GM12878 (cell line): ENCODE data around the gene AP2B1. TPM values are rescaled to one million over a fixed set of nuclear protein-coding genes. Genes with fewer than 3 reads are reported as not detected.

Experiments used
- RAD51 ChIP-seq: fragments of 450-650 bp; IDR thresholded peaks from 2 replicates; pipeline ENCODE4 v1.6.1; 2016; ENCODE audit warnings: moderate library complexity, mild to moderate bottlenecking, inconsistent platforms
- SMAD5 ChIP-seq: IDR thresholded peaks from 2 replicates; pipeline ENCODE4 v1.6.1; 2016; ENCODE audit warnings: antibody characterized with exemption, low read depth
- polyA plus RNA-seq, 11 experiments: library from polyadenylated mRNA; depleted of rRNA in 4 of 11; unstranded in 6 of 11; stranded (reverse) in 5 of 11; fragments of >200 nt; fragmentation: Nextera tagmentation in 4 of 11; fragmentation: Illumina TruSeq in 1 of 11; extraction: Ambion mirVana in 4 of 11; extraction: Trizol in 1 of 11; gene quantifications; 1 replicate in 1 of 11; 2 replicates in 10 of 11; pipeline versions ENCODE4 v1.2.1 to v1.2.3, GENCODE V29; 2011 to 2016; ENCODE audit warnings: inconsistent platforms in 2 of 11, missing spikeins in 2 of 11, low read depth in 1 of 11
- total RNA-seq, 4 experiments: library from RNA; depleted of rRNA in 3 of 4; stranded (reverse); fragments of >200 nt in 3 of 4; fragmentation: Illumina TruSeq in 1 of 4; extraction: Trizol in 1 of 4; gene quantifications; 2 replicates each; pipeline versions ENCODE4 v1.2.1 to v1.2.3, GENCODE V29; 2013 to 2021
- TF ChIP-seq, protein P1 (sequence below): IDR thresholded peaks from 2 replicates; pipeline ENCODE4 v1.6.1; 2012; ENCODE audit warnings: improper control_type of control experiment, low read depth, low read length; ENCODE audit not compliant: insufficient replicate concordance
- TF ChIP-seq, protein P2 (sequence below): fragments of 450-650 bp; formaldehyde crosslinking; IDR thresholded peaks from 2 replicates; pipeline ENCODE4 v1.4.0; 2022; ENCODE audit warnings: mild to moderate bottlenecking, moderate library complexity

Gene AP2B1
- total and polyA plus RNA-seq, 10 of the 15 experiments (the other 5 are each of a cell fraction or from before 2014, with no cell fraction given) = 18.6 to 112 (median 53.9) TPM

DNA sequence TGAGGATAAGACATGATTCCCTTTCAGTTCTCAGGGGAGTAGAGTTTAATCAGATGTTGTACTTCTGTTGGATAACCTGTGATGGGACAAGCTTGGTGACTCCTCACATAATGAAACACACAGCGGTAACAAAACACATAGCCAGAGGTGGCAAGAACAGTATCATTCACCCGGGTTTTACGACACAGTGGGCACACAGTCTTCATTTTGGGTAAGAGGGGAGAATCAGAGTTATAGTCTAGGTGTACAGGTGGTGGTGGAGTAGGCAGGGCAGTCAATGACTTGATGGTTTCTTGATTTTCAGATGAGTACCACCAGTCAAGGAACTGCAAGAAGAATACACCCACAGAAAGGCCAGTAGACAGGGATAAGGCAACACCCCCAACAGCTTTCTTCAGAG is 11.4 kb upstream of the AP2B1 start (continued):
- TF ChIP-seq, protein P1, sequence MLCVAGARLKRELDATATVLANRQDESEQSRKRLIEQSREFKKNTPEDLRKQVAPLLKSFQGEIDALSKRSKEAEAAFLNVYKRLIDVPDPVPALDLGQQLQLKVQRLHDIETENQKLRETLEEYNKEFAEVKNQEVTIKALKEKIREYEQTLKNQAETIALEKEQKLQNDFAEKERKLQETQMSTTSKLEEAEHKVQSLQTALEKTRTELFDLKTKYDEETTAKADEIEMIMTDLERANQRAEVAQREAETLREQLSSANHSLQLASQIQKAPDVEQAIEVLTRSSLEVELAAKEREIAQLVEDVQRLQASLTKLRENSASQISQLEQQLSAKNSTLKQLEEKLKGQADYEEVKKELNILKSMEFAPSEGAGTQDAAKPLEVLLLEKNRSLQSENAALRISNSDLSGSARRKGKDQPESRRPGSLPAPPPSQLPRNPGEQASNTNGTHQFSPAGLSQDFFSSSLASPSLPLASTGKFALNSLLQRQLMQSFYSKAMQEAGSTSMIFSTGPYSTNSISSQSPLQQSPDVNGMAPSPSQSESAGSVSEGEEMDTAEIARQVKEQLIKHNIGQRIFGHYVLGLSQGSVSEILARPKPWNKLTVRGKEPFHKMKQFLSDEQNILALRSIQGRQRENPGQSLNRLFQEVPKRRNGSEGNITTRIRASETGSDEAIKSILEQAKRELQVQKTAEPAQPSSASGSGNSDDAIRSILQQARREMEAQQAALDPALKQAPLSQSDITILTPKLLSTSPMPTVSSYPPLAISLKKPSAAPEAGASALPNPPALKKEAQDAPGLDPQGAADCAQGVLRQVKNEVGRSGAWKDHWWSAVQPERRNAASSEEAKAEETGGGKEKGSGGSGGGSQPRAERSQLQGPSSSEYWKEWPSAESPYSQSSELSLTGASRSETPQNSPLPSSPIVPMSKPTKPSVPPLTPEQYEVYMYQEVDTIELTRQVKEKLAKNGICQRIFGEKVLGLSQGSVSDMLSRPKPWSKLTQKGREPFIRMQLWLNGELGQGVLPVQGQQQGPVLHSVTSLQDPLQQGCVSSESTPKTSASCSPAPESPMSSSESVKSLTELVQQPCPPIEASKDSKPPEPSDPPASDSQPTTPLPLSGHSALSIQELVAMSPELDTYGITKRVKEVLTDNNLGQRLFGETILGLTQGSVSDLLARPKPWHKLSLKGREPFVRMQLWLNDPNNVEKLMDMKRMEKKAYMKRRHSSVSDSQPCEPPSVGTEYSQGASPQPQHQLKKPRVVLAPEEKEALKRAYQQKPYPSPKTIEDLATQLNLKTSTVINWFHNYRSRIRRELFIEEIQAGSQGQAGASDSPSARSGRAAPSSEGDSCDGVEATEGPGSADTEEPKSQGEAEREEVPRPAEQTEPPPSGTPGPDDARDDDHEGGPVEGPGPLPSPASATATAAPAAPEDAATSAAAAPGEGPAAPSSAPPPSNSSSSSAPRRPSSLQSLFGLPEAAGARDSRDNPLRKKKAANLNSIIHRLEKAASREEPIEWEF = no peak
- TF ChIP-seq SMAD5 (no peak), RAD51 (no peak)
- TF ChIP-seq, protein P2, sequence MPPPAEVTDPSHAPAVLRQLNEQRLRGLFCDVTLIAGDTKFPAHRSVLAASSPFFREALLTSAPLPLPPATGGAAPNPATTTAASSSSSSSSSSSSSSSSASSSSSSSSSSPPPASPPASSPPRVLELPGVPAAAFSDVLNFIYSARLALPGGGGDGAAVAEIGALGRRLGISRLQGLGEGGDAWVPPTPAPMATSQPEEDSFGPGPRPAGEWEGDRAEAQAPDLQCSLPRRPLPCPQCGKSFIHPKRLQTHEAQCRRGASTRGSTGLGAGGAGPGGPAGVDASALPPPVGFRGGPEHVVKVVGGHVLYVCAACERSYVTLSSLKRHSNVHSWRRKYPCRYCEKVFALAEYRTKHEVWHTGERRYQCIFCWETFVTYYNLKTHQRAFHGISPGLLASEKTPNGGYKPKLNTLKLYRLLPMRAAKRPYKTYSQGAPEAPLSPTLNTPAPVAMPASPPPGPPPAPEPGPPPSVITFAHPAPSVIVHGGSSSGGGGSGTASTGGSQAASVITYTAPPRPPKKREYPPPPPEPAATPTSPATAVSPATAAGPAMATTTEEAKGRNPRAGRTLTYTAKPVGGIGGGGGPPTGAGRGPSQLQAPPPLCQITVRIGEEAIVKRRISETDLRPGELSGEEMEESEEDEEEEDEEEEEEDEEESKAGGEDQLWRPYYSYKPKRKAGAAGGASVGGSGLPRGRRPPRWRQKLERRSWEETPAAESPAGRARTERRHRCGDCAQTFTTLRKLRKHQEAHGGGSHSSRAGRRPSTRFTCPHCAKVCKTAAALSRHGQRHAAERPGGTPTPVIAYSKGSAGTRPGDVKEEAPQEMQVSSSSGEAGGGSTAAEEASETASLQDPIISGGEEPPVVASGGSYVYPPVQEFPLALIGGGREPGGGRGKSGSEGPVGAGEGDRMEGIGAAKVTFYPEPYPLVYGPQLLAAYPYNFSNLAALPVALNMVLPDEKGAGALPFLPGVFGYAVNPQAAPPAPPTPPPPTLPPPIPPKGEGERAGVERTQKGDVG (CRISPR knock-in tag) = no peak
